Kidney epithelial cell (primary cell): ENCODE results near the gene GGT6. TPM values are rescaled to one million over a fixed set of nuclear protein-coding genes. Genes with fewer than 3 reads are reported as not detected.
A peak's percentile ranks its signal among the peaks of the same experiment; 100 is the strongest.
"Not testable (repeated sequence)": the region's sequence is repeated elsewhere in the genome, so short reads cannot be mapped to it uniquely, and the experiment has no call there.

Experiments
- DNase-seq: peaks from one replicate; pipeline ENCODE4 v3.0.0-alpha.2; 2010; ENCODE audit warnings: low read depth
- H3K27me3 ChIP-seq: 2 replicates; pipeline ENCODE4 v1.6.0; 2011; ENCODE audit warnings: low read length; ENCODE audit not compliant: control insufficient read depth, insufficient read depth
- H3K36me3 ChIP-seq: 2 replicates; pipeline ENCODE4 v1.5.1; 2011; ENCODE audit warnings: low read length; ENCODE audit not compliant: control insufficient read depth, insufficient read depth
- H3K4me3 ChIP-seq: 2 replicates; pipeline ENCODE4 v1.5.1; 2011; ENCODE audit warnings: low read depth, mild to moderate bottlenecking, control low read depth, low read length
- total RNA-seq: library from RNA; depleted of rRNA; stranded (reverse); fragments of >200 nt; gene quantifications from 2 replicates; pipeline ENCODE4 v1.2.3, GENCODE V29; 2015
- TF ChIP-seq, protein P1 (sequence below): IDR thresholded peaks from 2 replicates; pipeline ENCODE4 v1.5.1; 2011; ENCODE audit warnings: mild to moderate bottlenecking, moderate library complexity, low read length, control low read depth, inconsistent platforms; ENCODE audit not compliant: insufficient read depth, poor library complexity, severe bottlenecking

GGT6 gene
- total RNA-seq, 1 donor from 2014 or later: 0.38 TPM

- peak; percentile 41 for DNase-seq
- TF ChIP-seq, protein P1, sequence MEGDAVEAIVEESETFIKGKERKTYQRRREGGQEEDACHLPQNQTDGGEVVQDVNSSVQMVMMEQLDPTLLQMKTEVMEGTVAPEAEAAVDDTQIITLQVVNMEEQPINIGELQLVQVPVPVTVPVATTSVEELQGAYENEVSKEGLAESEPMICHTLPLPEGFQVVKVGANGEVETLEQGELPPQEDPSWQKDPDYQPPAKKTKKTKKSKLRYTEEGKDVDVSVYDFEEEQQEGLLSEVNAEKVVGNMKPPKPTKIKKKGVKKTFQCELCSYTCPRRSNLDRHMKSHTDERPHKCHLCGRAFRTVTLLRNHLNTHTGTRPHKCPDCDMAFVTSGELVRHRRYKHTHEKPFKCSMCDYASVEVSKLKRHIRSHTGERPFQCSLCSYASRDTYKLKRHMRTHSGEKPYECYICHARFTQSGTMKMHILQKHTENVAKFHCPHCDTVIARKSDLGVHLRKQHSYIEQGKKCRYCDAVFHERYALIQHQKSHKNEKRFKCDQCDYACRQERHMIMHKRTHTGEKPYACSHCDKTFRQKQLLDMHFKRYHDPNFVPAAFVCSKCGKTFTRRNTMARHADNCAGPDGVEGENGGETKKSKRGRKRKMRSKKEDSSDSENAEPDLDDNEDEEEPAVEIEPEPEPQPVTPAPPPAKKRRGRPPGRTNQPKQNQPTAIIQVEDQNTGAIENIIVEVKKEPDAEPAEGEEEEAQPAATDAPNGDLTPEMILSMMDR: no peak
- Histone ChIP-seq H3K36me3 (no peaks in the 10 kb centered on the region), H3K27me3 (peaks cover 25% of the 10 kb centered on the region), H3K4me3 (no peak overlapping the region)
Observed at GRCh38 chr17:4599505-4600281, 39.3 kb upstream of the GGT6 start.

DNA sequence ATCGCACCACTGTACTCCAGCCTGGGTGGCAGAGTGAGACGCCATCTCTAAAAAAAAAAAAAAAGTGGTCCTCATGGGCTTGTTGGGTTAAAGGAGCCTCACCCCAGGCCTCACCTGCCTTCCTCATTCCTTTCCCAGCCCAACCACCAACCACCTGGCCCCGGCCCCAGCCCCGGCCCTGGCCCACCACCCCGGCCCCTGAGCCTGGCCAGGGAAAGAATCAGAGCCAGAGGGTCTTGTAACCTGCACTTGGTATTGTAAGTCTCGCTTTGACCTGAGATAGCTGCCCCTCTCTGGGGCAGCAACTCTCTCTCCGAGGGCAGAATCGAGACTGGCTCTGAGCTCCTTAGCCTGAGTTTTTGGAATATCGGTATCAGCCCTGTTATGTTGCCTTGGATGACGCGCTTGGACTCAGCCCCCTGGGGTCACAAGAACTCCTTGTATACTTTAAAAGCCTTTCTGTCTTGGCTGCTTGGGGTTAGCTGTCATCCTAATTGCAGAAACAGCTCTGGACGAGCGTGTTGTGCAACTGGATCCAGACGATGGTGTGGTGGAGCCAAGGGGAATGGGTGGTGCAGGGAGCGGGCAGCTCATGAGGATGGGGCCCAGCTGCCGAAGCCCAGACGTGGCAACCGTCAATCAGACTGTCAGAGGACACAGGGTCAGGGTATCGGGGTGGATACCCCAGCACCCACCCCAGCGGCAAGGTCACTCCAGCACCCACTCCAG, 38.6 kb upstream of the GGT6 start:
- no peak for DNase-seq
- H3K36me3 ChIP-seq: no peaks in the 10 kb centered on the region

DNA sequence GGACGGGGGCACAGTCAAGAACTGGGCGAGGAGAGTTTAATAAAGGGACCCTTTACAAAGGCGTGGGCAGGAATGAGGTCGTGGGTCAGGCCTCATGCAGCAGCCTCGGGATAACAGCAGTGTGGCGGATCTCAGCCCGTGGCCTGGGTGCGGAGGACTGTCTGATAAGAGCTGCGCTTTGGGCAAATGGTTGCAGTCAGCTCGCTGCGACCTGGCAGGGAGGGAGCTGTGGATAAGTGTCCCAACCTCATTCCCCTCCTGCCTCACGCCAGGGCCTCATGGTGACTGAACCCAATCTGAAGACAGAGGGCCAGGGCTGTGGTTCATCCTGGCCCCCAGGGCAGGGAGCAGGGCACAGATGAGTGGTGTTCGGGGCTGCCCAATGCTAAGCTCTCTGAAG, 37.6 kb upstream of the GGT6 start:
- Histone ChIP-seq H3K4me3 (no peak overlapping the region), H3K36me3 (no peaks in the 10 kb centered on the region), H3K27me3 (peaks cover 25% of the 10 kb centered on the region)
- TF ChIP-seq, protein P1: no peak
- no peak for DNase-seq

More for the DNA sequence above, 38.6 kb upstream of the GGT6 start:
- TF ChIP-seq, protein P1: no peak
- no peak overlapping the region for H3K4me3 ChIP-seq
- peaks cover 25% of the 10 kb centered on the region for H3K27me3 ChIP-seq

GRCh38 chr17:4596636-4597380, 36.4 kb upstream of the GGT6 start:
- H3K27me3 ChIP-seq: peaks cover 25% of the 10 kb centered on the region
- no peak for DNase-seq
- no peaks in the 10 kb centered on the region for H3K36me3 ChIP-seq
- H3K4me3 ChIP-seq: no peak overlapping the region
- TF ChIP-seq, protein P1: no peak

GRCh38 chr17:4595685-4596342, 35.4 kb upstream of the GGT6 start:
- H3K27me3 ChIP-seq: peaks cover 25% of the 10 kb centered on the region
- H3K36me3 ChIP-seq, H3K4me3 ChIP-seq, DNase-seq: not testable (repeated sequence)
